Keratinocyte (primary cell): ENCODE results near the gene AXL. TPM values are rescaled to one million over a fixed set of nuclear protein-coding genes. Genes with fewer than 3 reads are reported as not detected.

Experiments used
- DNase-seq: peaks from one replicate; pipeline ENCODE4 v3.0.0-alpha.2; 2011; ENCODE audit warnings: low read depth, missing footprints, low spot score
- FAIRE-seq: peaks from 2 replicates; lab custom pipeline; 2011; peaks lifted over from hg19 to GRCh38; lab: Jason Lieb, UNC
- H2AFZ ChIP-seq: 2 replicates; pipeline ENCODE4 v1.6.0; 2012; ENCODE audit warnings: low read length, control low read depth, inconsistent platforms; ENCODE audit not compliant: control insufficient read depth
- H3K27ac ChIP-seq: 2 replicates; pipeline ENCODE4 v1.5.1; 2011; ENCODE audit warnings: low read length; ENCODE audit not compliant: control insufficient read depth, insufficient read depth
- H3K27me3 ChIP-seq: 3 replicates; pipeline ENCODE4 v1.6.0; 2011; ENCODE audit warnings: low read length; ENCODE audit not compliant: control insufficient read depth, insufficient read depth; ENCODE audit errors: extremely low read depth
- H3K36me3 ChIP-seq, 2 experiments: 2 replicates in 1 of 2; 3 replicates in 1 of 2; pipeline ENCODE4 v1.5.1; 2011; ENCODE audit warnings: low read length in 2 of 2, mild to moderate bottlenecking in 1 of 2; ENCODE audit not compliant: control insufficient read depth in 2 of 2, insufficient read depth in 2 of 2; ENCODE audit errors: extremely low read depth in 1 of 2
- H3K4me1 ChIP-seq: 3 replicates; pipeline ENCODE4 v1.5.1; 2011; ENCODE audit warnings: low read length; ENCODE audit not compliant: control insufficient read depth, insufficient read depth; ENCODE audit errors: extremely low read depth
- H3K4me2 ChIP-seq: 3 replicates; pipeline ENCODE4 v1.6.0; 2011; ENCODE audit warnings: low read depth, low read length; ENCODE audit not compliant: control insufficient read depth, insufficient read depth; ENCODE audit errors: extremely low read depth
- H3K4me3 ChIP-seq, 3 experiments: fragments of 200-600 bp in 1 of 3; sonication (generic) in 1 of 3; 2 replicates in 2 of 3; 3 replicates in 1 of 3; pipeline ENCODE4 v1.5.1; 2011 to 2016; ENCODE audit warnings: low read length in 3 of 3, mild to moderate bottlenecking in 3 of 3, control low read depth in 2 of 3, inconsistent platforms in 1 of 3, low read depth in 1 of 3, mixed read lengths in 1 of 3, mixed run types in 1 of 3, moderate library complexity in 1 of 3; ENCODE audit not compliant: control insufficient read depth in 2 of 3, insufficient read depth in 2 of 3; ENCODE audit errors: extremely low read depth in 1 of 3
- H3K79me2 ChIP-seq: 2 replicates; pipeline ENCODE4 v1.6.0; 2012; ENCODE audit warnings: low read length; ENCODE audit not compliant: control insufficient read depth, insufficient read depth
- H3K9ac ChIP-seq: 3 replicates; pipeline ENCODE4 v1.6.0; 2011; ENCODE audit warnings: low read length; ENCODE audit not compliant: control insufficient read depth, insufficient read depth; ENCODE audit errors: extremely low read depth
- H3K9me1 ChIP-seq: 3 replicates; pipeline ENCODE4 v1.6.0; 2011; ENCODE audit warnings: low read length; ENCODE audit not compliant: control insufficient read depth, insufficient read depth; ENCODE audit errors: extremely low read depth
- H3K9me3 ChIP-seq: 2 replicates; pipeline ENCODE4 v1.5.1; 2012; ENCODE audit warnings: low read depth, low read length; ENCODE audit not compliant: control insufficient read depth
- H4K20me1 ChIP-seq: 3 replicates; pipeline ENCODE4 v1.6.0; 2011; ENCODE audit warnings: low read length; ENCODE audit not compliant: control insufficient read depth, insufficient read depth; ENCODE audit errors: extremely low read depth
- EZH2 ChIP-seq: IDR thresholded peaks from one replicate; pipeline ENCODE4 v1.6.1; 2012; ENCODE audit warnings: inconsistent platforms, mild to moderate bottlenecking, low read length, moderate library complexity
- dilution Hi-C: fragments of 300-500 bp; cut with MboI; formaldehyde crosslinking; loops from one replicate; pipeline ENCODE4 v1.7.0; 2020; ENCODE audit warnings: low sequenced_read_pairs; ENCODE audit not compliant: extremely low pct_ligation_motif_present
- polyA plus RNA-seq, 5 experiments: library from polyadenylated mRNA; depleted of rRNA in 3 of 5; stranded (reverse) in 3 of 5; stranded (forward) in 1 of 5; unstranded in 1 of 5; fragments of >200 nt; gene quantifications; 1 replicate in 1 of 5; 2 replicates in 3 of 5; 3 replicates in 1 of 5; pipeline versions ENCODE4 v1.2.1 to v1.2.3, GENCODE V29; 2011 to 2012; ENCODE audit warnings: missing spikeins in 2 of 5, low read depth in 1 of 5, low replicate concordance in 1 of 5
- TF ChIP-seq, protein P1 (sequence below), 3 experiments: IDR thresholded peaks in 1 of 3; conservative IDR thresholded peaks in 1 of 3; optimal IDR thresholded peaks in 1 of 3; 2 replicates in 2 of 3; 3 replicates in 1 of 3; pipeline versions ENCODE3 to v1.5.1; 2011; ENCODE audit warnings: low read length in 3 of 3, mild to moderate bottlenecking in 3 of 3, moderate library complexity in 2 of 3, control low read depth in 1 of 3, inconsistent platforms in 1 of 3; ENCODE audit not compliant: insufficient read depth in 2 of 3; ENCODE audit errors: extremely low read depth in 1 of 3

AXL gene
- polyA plus RNA-seq, 1 donor (not counting 4 experiments of a cell fraction or from before 2014, with no cell fraction given) = 21.7 TPM

- Histone ChIP-seq H3K27me3 (no peaks in the 10 kb centered on the region), H3K4me3 (no peak overlapping the region), H3K27ac (no peak overlapping the region), H3K9ac (no peak overlapping the region), H3K4me1 (peaks cover 11% of the 10 kb centered on the region), H3K9me1 (no peaks in the 10 kb centered on the region), H4K20me1 (peaks cover 13% of the 10 kb centered on the region), H2AFZ (no peak overlapping the region), H3K36me3 (peaks cover 65 to 68% of the 10 kb centered on the region in 2 experiments), H3K79me2 (peaks cover 2% of the 10 kb centered on the region), H3K9me3 (no peaks in the 10 kb centered on the region), H3K4me2 (no peak overlapping the region)
- FAIRE-seq (no peak), DNase-seq (no peak)
- dilution Hi-C loops = no loop called here
- TF ChIP-seq EZH2 = no peak
- TF ChIP-seq, protein P1, sequence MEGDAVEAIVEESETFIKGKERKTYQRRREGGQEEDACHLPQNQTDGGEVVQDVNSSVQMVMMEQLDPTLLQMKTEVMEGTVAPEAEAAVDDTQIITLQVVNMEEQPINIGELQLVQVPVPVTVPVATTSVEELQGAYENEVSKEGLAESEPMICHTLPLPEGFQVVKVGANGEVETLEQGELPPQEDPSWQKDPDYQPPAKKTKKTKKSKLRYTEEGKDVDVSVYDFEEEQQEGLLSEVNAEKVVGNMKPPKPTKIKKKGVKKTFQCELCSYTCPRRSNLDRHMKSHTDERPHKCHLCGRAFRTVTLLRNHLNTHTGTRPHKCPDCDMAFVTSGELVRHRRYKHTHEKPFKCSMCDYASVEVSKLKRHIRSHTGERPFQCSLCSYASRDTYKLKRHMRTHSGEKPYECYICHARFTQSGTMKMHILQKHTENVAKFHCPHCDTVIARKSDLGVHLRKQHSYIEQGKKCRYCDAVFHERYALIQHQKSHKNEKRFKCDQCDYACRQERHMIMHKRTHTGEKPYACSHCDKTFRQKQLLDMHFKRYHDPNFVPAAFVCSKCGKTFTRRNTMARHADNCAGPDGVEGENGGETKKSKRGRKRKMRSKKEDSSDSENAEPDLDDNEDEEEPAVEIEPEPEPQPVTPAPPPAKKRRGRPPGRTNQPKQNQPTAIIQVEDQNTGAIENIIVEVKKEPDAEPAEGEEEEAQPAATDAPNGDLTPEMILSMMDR (optimal IDR thresholded peaks at IDR 0.05 in 1 of 3, IDR thresholded peaks at IDR 0.05 in 1 of 3, conservative IDR thresholded peaks at IDR 0.05 in 1 of 3; ENCODE audit: extremely low read depth in 1 of 3, insufficient read depth in 2 of 3, low read length in 3 of 3) = no peak
Measured at GRCh38 chr19:41298348-41298964, 79.4 kb downstream of the AXL start.

GRCh38 chr19:41299046-41299754 is 80.2 kb downstream of the AXL start:
- no peak overlapping the region for H3K27ac ChIP-seq
- peaks cover 11% of the 10 kb centered on the region for H3K4me1 ChIP-seq
- H3K9me1 ChIP-seq = no peaks in the 10 kb centered on the region
- no peak overlapping the region for H3K9ac ChIP-seq
- H3K27me3 ChIP-seq = no peaks in the 10 kb centered on the region
- no peak overlapping the region for H3K4me3 ChIP-seq
- peaks cover 68 to 72% of the 10 kb centered on the region in 2 experiments for H3K36me3 ChIP-seq
- TF ChIP-seq EZH2 = no peak
- TF ChIP-seq, protein P1 (optimal IDR thresholded peaks at IDR 0.05 in 1 of 3, IDR thresholded peaks at IDR 0.05 in 1 of 3, conservative IDR thresholded peaks at IDR 0.05 in 1 of 3; ENCODE audit: extremely low read depth in 1 of 3, insufficient read depth in 2 of 3, low read length in 3 of 3) = no peak
- DNase-seq (no peak), FAIRE-seq (no peak)
- H2AFZ ChIP-seq = no peak overlapping the region
- H4K20me1 ChIP-seq = peaks cover 13% of the 10 kb centered on the region
- no peak overlapping the region for H3K4me2 ChIP-seq
- dilution Hi-C loops = no loop called here
- peaks cover 2% of the 10 kb centered on the region for H3K79me2 ChIP-seq
- no peaks in the 10 kb centered on the region for H3K9me3 ChIP-seq
